SJSA1 (cell line): ENCODE measurements around the gene SNCA. TPM values are rescaled to one million over a fixed set of nuclear protein-coding genes. Genes with fewer than 3 reads are reported as not detected.
A peak's percentile ranks its signal among the peaks of the same experiment; 100 is the strongest.

Experiments
- DNase-seq, 2 experiments: peaks; one replicate each; pipeline ENCODE4 v3.0.0-alpha.2; 2015 to 2020; ENCODE audit warnings: low spot score in 2 of 2, low read depth in 1 of 2
- H3K27ac ChIP-seq: fragments of 250-450 bp; sonication (Bioruptor Pico); 2 replicates; pipeline ENCODE4 v1.5.1; 2020; ENCODE audit warnings: mild to moderate bottlenecking, moderate library complexity
- H3K27me3 ChIP-seq: fragments of 250-450 bp; sonication (Bioruptor Pico); replicated peaks from 2 replicates; pipeline ENCODE4 v1.5.1; 2020; ENCODE audit warnings: mild to moderate bottlenecking, moderate library complexity
- H3K36me3 ChIP-seq: fragments of 250-450 bp; sonication (Bioruptor Pico); 2 replicates; pipeline ENCODE4 v1.5.1; 2020; ENCODE audit warnings: mild to moderate bottlenecking
- H3K4me1 ChIP-seq: fragments of 250-450 bp; sonication (Bioruptor Pico); replicated peaks from 2 replicates; pipeline ENCODE4 v1.6.1; 2021; ENCODE audit warnings: mild to moderate bottlenecking
- H3K4me3 ChIP-seq: fragments of 250-450 bp; sonication (Bioruptor Pico); 2 replicates; pipeline ENCODE4 v1.5.1; 2020; ENCODE audit warnings: mild to moderate bottlenecking
- H3K9me3 ChIP-seq: fragments of 250-450 bp; sonication (Bioruptor Pico); replicated peaks from 2 replicates; pipeline ENCODE4 v1.5.1; 2020; ENCODE audit warnings: mild to moderate bottlenecking
- total RNA-seq: library from RNA; depleted of rRNA; stranded (reverse); fragments of >200 nt; shearing (Covaris generic); gene quantifications from 2 replicates; pipeline ENCODE4 v1.2.3, GENCODE V29; 2014; rRNA removed

The SNCA gene
- 14.3 and 19.3 TPM in 2 replicates for total RNA-seq

DNA sequence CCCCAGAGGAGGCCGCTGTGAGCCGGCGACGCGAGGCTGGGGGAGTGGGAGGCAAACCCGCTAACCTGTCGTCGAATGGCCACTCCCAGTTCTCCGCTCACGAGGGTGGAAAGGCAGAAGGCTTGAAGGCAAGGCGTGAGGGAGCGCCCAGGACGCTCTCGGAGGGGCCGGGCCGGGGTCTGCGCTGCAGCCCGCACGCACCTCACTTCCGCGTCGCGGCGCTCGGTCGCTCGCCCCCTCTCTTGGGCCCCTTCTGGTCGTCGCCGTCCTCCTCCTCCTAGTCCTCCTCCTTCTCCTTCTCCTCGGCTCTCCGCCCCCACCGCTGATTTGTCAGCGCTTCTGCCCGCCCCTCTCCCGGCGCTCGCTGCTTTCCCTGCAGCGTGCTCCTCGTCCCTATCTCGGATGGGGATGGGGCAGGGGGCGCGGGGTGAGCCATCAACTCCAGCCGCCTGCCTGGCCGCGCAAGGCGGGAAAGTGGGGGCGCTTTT, at the start of gene SNCA:
SNCA (minus strand) TSS at position 265 of the 488 bp plus-strand sequence. CDS start 1,494 bp downstream, outside the sequence.
- peak; percentile 58 to 63 for DNase-seq
- Histone ChIP-seq H3K36me3 (no peaks in the 10 kb centered on the region), H3K27me3 (peaks cover 32% of the 10 kb centered on the region), H3K4me3 (peak within 1 kb of the TSS; percentile 49), H3K9me3 (no peaks in the 10 kb centered on the region), H3K4me1 (0 out of 2 replicates have a peak, but pooled peaks cover 4% of the 10 kb centered on the region), H3K27ac (no peak within 1 kb of the TSS)

DNA sequence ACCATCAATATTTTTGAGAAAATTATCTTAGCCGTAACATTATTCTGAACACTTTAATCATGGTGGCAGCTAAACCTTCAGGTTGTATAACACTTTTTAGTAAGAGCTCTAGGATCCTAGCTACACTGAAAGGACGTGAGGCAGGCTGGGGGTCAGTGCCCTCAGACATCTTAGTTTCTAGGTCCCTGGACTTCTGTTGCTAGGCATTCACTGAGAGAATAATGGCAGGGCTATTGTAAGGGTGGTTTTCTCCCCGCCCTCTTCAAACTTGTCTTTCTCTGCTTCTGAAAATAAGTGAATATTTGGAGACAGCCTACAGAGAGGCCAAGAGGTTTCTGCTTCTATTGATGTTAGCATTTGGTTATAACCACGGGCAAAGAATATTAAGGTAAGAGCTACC, 42.3 kb upstream of the SNCA start:
- DNase-seq: no peak
- no peak overlapping the region for H3K27ac ChIP-seq
- H3K9me3 ChIP-seq: no peaks in the 10 kb centered on the region
- H3K4me1 ChIP-seq: no peaks in the 10 kb centered on the region
- no peak overlapping the region for H3K4me3 ChIP-seq
- H3K27me3 ChIP-seq: no peaks in the 10 kb centered on the region
- H3K36me3 ChIP-seq: no peaks in the 10 kb centered on the region

DNA sequence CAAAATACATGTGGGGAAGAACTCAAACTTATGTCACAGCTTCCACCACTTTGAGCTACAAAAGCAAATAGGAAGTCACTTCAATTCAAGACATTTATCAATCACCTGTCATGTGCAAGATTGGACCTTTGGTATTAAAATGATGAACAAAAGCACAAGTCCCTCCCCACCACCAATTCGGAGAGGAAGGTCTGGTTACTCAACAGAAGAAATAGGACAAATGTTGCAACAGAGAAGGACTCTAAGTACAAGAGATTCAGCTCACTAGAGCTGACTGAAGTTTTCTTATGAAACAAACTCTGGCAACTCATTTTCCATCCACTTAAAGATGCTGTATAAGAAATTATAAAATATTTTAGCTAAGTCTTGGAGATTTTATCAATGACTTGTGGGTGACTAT, 41.6 kb upstream of the SNCA start:
- DNase-seq: no peak
- H3K4me3 ChIP-seq: no peak overlapping the region

DNA sequence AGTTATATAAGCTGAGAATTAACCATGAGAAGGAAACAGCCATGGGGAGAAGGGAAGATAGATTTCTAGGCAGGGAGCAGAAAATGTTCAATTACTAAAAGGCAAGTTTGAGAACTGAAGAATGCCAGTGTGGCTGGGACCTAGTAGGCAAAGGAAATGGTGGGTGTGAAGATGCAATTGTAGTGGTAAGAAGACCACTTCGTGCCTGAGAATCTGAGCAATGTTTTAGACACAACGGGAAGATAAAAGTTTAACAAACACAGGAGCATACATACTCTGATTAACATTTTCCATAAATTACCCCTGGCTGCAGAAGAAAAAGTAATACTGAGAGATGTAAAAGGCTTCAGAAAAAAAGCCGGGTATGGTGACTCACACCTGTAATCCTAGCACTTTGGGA, 39.6 kb upstream of the SNCA start:
- Histone ChIP-seq H3K4me3 (no peak overlapping the region), H3K27me3 (no peaks in the 10 kb centered on the region), H3K9me3 (no peaks in the 10 kb centered on the region), H3K4me1 (no peaks in the 10 kb centered on the region), H3K36me3 (no peaks in the 10 kb centered on the region), H3K27ac (no peak overlapping the region)
- DNase-seq: no peak

More for the DNA sequence above, 41.6 kb upstream of the SNCA start:
- Histone ChIP-seq H3K27ac (no peak overlapping the region), H3K9me3 (no peaks in the 10 kb centered on the region), H3K4me1 (no peaks in the 10 kb centered on the region), H3K27me3 (no peaks in the 10 kb centered on the region), H3K36me3 (no peaks in the 10 kb centered on the region)

GRCh38 chr4:89871211-89871610, 34.2 kb upstream of the SNCA start:
- H3K27ac ChIP-seq: no peak overlapping the region

GRCh38 chr4:89868999-89869589, 32.1 kb upstream of the SNCA start:
- H3K27me3 ChIP-seq: no peaks in the 10 kb centered on the region
- H3K9me3 ChIP-seq: no peaks in the 10 kb centered on the region
- no peak overlapping the region for H3K4me3 ChIP-seq
- no peak for DNase-seq
- no peaks in the 10 kb centered on the region for H3K4me1 ChIP-seq
- no peaks in the 10 kb centered on the region for H3K36me3 ChIP-seq
- no peak overlapping the region for H3K27ac ChIP-seq

More at GRCh38 chr4:89871211-89871610, 34.2 kb upstream of the SNCA start:
- H3K9me3 ChIP-seq: no peaks in the 10 kb centered on the region
- no peaks in the 10 kb centered on the region for H3K27me3 ChIP-seq
- DNase-seq: no peak
- no peaks in the 10 kb centered on the region for H3K4me1 ChIP-seq
- H3K36me3 ChIP-seq: no peaks in the 10 kb centered on the region
- H3K4me3 ChIP-seq: no peak overlapping the region

DNA sequence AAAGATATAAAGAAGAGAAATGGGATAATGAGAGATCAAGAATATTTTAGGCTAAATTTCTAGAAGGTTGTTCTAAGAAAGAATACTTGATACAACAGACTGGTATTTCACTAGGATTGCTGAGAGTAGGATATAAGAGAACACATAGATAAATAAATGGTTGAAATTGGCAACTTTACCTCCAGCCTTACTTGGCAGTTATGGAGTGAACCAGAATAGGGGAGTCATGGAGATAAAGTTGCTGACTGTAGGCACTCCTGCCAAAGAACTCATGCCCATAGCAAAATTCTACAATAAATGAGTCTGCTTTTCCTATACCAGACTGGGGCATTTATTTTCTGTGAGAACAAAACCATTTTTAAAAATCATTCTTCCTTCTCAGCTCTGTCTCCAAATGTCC, 31.3 kb upstream of the SNCA start:
- Histone ChIP-seq H3K27me3 (no peaks in the 10 kb centered on the region), H3K36me3 (no peaks in the 10 kb centered on the region), H3K4me3 (no peak overlapping the region), H3K9me3 (no peaks in the 10 kb centered on the region), H3K27ac (no peak overlapping the region), H3K4me1 (no peaks in the 10 kb centered on the region)
- DNase-seq: no peak

- Histone ChIP-seq H3K4me3 (no peak overlapping the region), H3K36me3 (no peaks in the 10 kb centered on the region), H3K27ac (no peak overlapping the region), H3K4me1 (no peaks in the 10 kb centered on the region), H3K9me3 (no peaks in the 10 kb centered on the region), H3K27me3 (no peaks in the 10 kb centered on the region)
- no peak for DNase-seq
Measured at GRCh38 chr4:89863533-89863932, 26.6 kb upstream of the SNCA start.

- Histone ChIP-seq H3K9me3 (no peaks in the 10 kb centered on the region), H3K36me3 (no peaks in the 10 kb centered on the region), H3K27ac (no peak overlapping the region), H3K27me3 (no peaks in the 10 kb centered on the region), H3K4me1 (no peaks in the 10 kb centered on the region), H3K4me3 (no peak overlapping the region)
- no peak for DNase-seq
Measured at GRCh38 chr4:89860971-89861370, 24.0 kb upstream of the SNCA start.

DNA sequence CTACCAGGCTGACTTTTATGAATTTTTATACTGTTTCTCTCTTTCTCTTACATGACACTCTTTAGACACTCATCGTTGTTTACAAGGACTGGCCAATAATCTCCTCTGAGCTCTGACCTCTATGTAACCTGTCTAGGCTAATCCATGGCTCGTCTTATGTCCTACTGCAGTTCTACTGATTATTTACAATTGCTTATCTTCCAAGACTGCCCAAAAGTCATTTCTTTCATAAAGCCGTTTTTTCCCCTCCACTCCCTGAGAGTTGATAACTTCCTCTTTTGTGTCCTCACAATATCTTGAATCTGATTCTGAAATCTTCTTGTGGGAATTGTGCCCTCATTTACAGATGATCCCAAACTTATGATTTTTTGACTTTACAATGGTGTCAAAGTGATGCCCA, 18.3 kb upstream of the SNCA start:
- Histone ChIP-seq H3K27me3 (0 out of 2 replicates have a peak, but pooled peaks cover 2% of the 10 kb centered on the region), H3K4me1 (no peaks in the 10 kb centered on the region), H3K36me3 (no peaks in the 10 kb centered on the region), H3K4me3 (no peak overlapping the region), H3K27ac (no peak overlapping the region), H3K9me3 (no peaks in the 10 kb centered on the region)
- DNase-seq: no peak

DNA sequence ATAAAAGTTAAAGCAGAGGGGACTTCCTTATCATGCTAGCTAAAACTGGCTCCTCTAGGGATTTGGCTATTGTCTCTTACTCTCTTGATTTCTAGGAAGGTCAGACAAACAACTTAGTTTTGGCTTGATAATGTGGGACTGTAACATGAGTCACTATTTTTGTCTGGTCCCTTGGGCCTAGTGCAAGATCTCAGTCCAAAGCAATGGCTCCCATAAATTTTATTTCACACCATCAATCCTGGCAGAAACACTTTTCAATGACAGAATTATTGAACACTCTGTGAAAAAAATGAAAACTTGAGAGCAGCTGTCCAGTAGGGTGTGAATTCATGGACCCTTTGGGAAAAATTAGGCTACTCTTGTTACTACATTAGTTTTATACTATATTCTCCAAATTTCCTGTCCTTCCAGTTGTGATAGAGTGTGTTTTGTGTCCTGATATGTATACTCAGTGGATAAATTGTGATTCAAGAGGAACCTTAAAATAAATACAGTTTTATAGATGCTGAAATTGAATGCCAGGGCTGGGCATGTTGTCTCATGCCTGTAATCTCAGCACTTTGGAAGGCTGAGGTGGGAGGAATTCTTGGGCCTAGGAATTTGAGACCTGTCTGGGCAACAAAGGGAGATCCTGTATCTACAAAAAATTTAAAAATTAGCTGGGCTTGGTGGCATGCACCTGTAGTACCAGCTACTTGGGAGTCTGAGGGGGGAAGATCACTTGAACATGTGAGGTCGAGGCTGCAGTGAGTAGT, 10.8 kb upstream of the SNCA start:
- Histone ChIP-seq H3K9me3 (no peaks in the 10 kb centered on the region), H3K4me1 (no peaks in the 10 kb centered on the region), H3K4me3 (no peak overlapping the region), H3K36me3 (no peaks in the 10 kb centered on the region), H3K27me3 (0 out of 2 replicates have a peak, but pooled peaks cover 3% of the 10 kb centered on the region), H3K27ac (no peak overlapping the region)
- DNase-seq: no peak

GRCh38 chr4:89839558-89839957, 2.6 kb upstream of the SNCA start:
- Histone ChIP-seq H3K4me1 (0 out of 2 replicates have a peak, but pooled peaks cover 4% of the 10 kb centered on the region), H3K27ac (no peak overlapping the region), H3K27me3 (peaks cover 34% of the 10 kb centered on the region), H3K4me3 (no peak overlapping the region), H3K36me3 (no peaks in the 10 kb centered on the region), H3K9me3 (no peaks in the 10 kb centered on the region)
- DNase-seq: no peak

GRCh38 chr4:89837993-89838390, 1.0 kb upstream of the SNCA start:
- Histone ChIP-seq H3K27ac (no peak overlapping the region), H3K4me1 (0 out of 2 replicates have a peak, but pooled peaks cover 4% of the 10 kb centered on the region), H3K9me3 (no peaks in the 10 kb centered on the region), H3K36me3 (no peaks in the 10 kb centered on the region), H3K27me3 (peaks cover 34% of the 10 kb centered on the region), H3K4me3 (peak overlapping the region; percentile 49)
- no peak for DNase-seq

DNA sequence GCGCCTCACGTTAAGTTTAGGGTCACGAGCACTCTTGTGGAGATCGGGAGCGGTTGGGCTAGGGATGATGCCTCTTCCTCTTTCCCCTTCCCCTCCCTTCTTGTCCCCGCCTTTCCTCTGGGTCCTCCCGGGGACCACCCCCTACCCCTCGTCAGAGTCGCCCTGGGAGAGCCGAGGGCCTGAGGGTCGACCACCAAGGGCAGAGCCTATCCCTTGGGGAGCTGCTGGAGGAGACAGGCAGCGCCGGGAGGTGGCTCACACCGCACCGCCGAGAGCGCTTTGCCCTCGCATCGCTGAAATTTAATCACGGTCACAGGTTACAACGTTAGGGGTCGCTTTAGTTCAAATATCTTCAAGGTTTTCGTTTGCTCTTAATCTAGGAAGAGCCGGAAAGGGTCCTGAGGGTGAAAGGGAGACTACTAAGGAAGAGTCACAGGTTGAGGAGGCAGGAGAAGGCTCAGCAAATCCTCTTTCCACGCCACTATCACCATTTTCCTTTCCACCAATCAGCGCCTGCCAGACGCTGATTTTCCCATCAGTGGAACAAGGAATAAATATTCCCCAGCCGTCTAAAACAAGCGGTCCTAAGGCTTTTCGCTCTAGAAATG, 528 bp upstream of the SNCA start:
- H3K27ac ChIP-seq: no peak overlapping the region
- peak in 1 of 2 experiments; percentile 47 for DNase-seq
- peaks cover 32% of the 10 kb centered on the region for H3K27me3 ChIP-seq
- peak overlapping the region; percentile 49 for H3K4me3 ChIP-seq
- no peaks in the 10 kb centered on the region for H3K36me3 ChIP-seq
- no peaks in the 10 kb centered on the region for H3K9me3 ChIP-seq
- H3K4me1 ChIP-seq: 0 out of 2 replicates have a peak, but pooled peaks cover 4% of the 10 kb centered on the region
